ENCODE measurements around the gene MKLN1.

MKLN1 gene

GRCh38 chr7:131363719-131364118 lies 36.0 kb downstream of the MKLN1 start:
- H3K79me2 ChIP-seq (ENCODE audit: insufficient read depth, low read length) = peaks cover 77% of the 10 kb centered on the region

GRCh38 chr7:131364767-131365344 lies 37.2 kb downstream of the MKLN1 start:
- no peak overlapping the region for H3K4me2 ChIP-seq (ENCODE audit: low read depth, low read length, poor library complexity, severe bottlenecking)
- H3K9me3 ChIP-seq (ENCODE audit: insufficient read depth, low read length) = no peaks in the 10 kb centered on the region
- H3K9me2 ChIP-seq (replicated peaks; ENCODE audit: insufficient read depth, low read length) = no peaks in the 10 kb centered on the region
- no peaks in the 10 kb centered on the region for H3F3A ChIP-seq (ENCODE audit: insufficient read depth)
- no peak overlapping the region for H2AFZ ChIP-seq (ENCODE audit: low read depth, low read length, severe bottlenecking)
- H3K79me2 ChIP-seq (ENCODE audit: insufficient read depth, low read length) = peaks cover 76% of the 10 kb centered on the region
- H3K27ac ChIP-seq (ENCODE audit: low read depth, low read length) = no peak overlapping the region
- H3K4me3 ChIP-seq (ENCODE audit: insufficient read depth, low read length, poor library complexity, severe bottlenecking) = no peak overlapping the region
- no peak overlapping the region for H3K9ac ChIP-seq (ENCODE audit: low read length)
- no peaks in the 10 kb centered on the region for H3K36me3 ChIP-seq (ENCODE audit: low read length)
- peaks cover 67% of the 10 kb centered on the region for H4K20me1 ChIP-seq (ENCODE audit: low read depth, low read length)
- no peaks in the 10 kb centered on the region for H3K27me3 ChIP-seq (ENCODE audit: low read length)
- TF ChIP-seq CTCF (IDR thresholded peaks at IDR 0.05; ENCODE audit: insufficient read depth, low read length, poor library complexity, severe bottlenecking) = no peak
- no peak for TF ChIP-seq EZH2phosphoT487 (conservative IDR thresholded peaks at IDR 0.05; ENCODE audit: low read length)

More at GRCh38 chr7:131363719-131364118, 36.0 kb downstream of the MKLN1 start:
- no peaks in the 10 kb centered on the region for H3K36me3 ChIP-seq (ENCODE audit: low read length)
- no peak overlapping the region for H3K27ac ChIP-seq (ENCODE audit: low read depth, low read length)
- no peaks in the 10 kb centered on the region for H3K9me3 ChIP-seq (ENCODE audit: insufficient read depth, low read length)
- H2AFZ ChIP-seq (ENCODE audit: low read depth, low read length, severe bottlenecking) = no peak overlapping the region
- H3K4me2 ChIP-seq (ENCODE audit: low read depth, low read length, poor library complexity, severe bottlenecking) = no peak overlapping the region
- no peaks in the 10 kb centered on the region for H3F3A ChIP-seq (ENCODE audit: insufficient read depth)
- H3K4me3 ChIP-seq (ENCODE audit: insufficient read depth, low read length, poor library complexity, severe bottlenecking) = no peak overlapping the region
- TF ChIP-seq CTCF (IDR thresholded peaks at IDR 0.05; ENCODE audit: insufficient read depth, low read length, poor library complexity, severe bottlenecking) (no peak), EZH2phosphoT487 (conservative IDR thresholded peaks at IDR 0.05; ENCODE audit: low read length) (no peak)
- no peaks in the 10 kb centered on the region for H3K27me3 ChIP-seq (ENCODE audit: low read length)
- peaks cover 64% of the 10 kb centered on the region for H4K20me1 ChIP-seq (ENCODE audit: low read depth, low read length)
- H3K9ac ChIP-seq (ENCODE audit: low read length) = no peak overlapping the region
- H3K9me2 ChIP-seq (replicated peaks; ENCODE audit: insufficient read depth, low read length) = no peaks in the 10 kb centered on the region

- H3F3A ChIP-seq (ENCODE audit: insufficient read depth) = peaks cover 3% of the 10 kb centered on the region; the same call in 1 of the 2 replicates
- no peak overlapping the region for H3K27ac ChIP-seq (ENCODE audit: low read depth, low read length)
- no peaks in the 10 kb centered on the region for H3K9me3 ChIP-seq (ENCODE audit: insufficient read depth, low read length)
- H2AFZ ChIP-seq (ENCODE audit: low read depth, low read length, severe bottlenecking) = no peak overlapping the region
- H3K36me3 ChIP-seq (ENCODE audit: low read length) = no peaks in the 10 kb centered on the region
- peaks cover 67% of the 10 kb centered on the region for H4K20me1 ChIP-seq (ENCODE audit: low read depth, low read length)
- TF ChIP-seq CTCF (IDR thresholded peaks at IDR 0.05; ENCODE audit: insufficient read depth, low read length, poor library complexity, severe bottlenecking) (no peak), EZH2phosphoT487 (conservative IDR thresholded peaks at IDR 0.05; ENCODE audit: low read length) (no peak)
- H3K79me2 ChIP-seq (ENCODE audit: insufficient read depth, low read length) = peaks cover 74% of the 10 kb centered on the region
- H3K4me2 ChIP-seq (ENCODE audit: low read depth, low read length, poor library complexity, severe bottlenecking) = no peak overlapping the region
- H3K27me3 ChIP-seq (ENCODE audit: low read length) = no peaks in the 10 kb centered on the region
- no peaks in the 10 kb centered on the region for H3K9me2 ChIP-seq (replicated peaks; ENCODE audit: insufficient read depth, low read length)
- no peak overlapping the region for H3K9ac ChIP-seq (ENCODE audit: low read length)
- no peak overlapping the region for H3K4me3 ChIP-seq (ENCODE audit: insufficient read depth, low read length, poor library complexity, severe bottlenecking)
Observed at GRCh38 chr7:131365838-131366237, 38.2 kb downstream of the MKLN1 start.

Data from SU-DHL-6 (cell line).